OCI-LY3 (cell line): ENCODE results near the gene LRRC9.

Experiments
- CTCF ChIP-seq: fragments of 200-600, 300-600 bp; sonication (generic); IDR thresholded peaks from 2 replicates; pipeline ENCODE4 v1.5.1; 2014; ENCODE audit warnings: antibody characterized with exemption, low read length, low read depth
- EZH2phosphoT487 ChIP-seq: fragments of 200-600 bp; shearing (Covaris generic); IDR thresholded peaks from 2 replicates; pipeline ENCODE4 v1.6.1; 2018; ENCODE audit warnings: antibody characterized with exemption, mixed run types, low read depth

GRCh38 chr14:59926534-59926933 is 6.6 kb downstream of the LRRC9 start:
- no peak for TF ChIP-seq CTCF
- no peak for TF ChIP-seq EZH2phosphoT487
